Activated T-cell treated with anti-CD3 and anti-CD28 coated beads, Interleukin-2, amount 50 U/mL, for 24 hours (primary cell): ENCODE results near the gene SEMA3A.

ENCODE experiments used
- DNase-seq: peaks from one replicate; pipeline ENCODE4 v3.0.0-alpha.2; 2020
- H3K27ac Mint-ChIP-seq: 2 replicates; pipeline ENCODE4 v1.8.0; 2020; ENCODE audit warnings: mild to moderate bottlenecking, mixed read lengths
- H3K27me3 Mint-ChIP-seq: 2 replicates; pipeline ENCODE4 v1.8.0; 2020; ENCODE audit warnings: mixed read lengths
- H3K36me3 Mint-ChIP-seq: 2 replicates; pipeline ENCODE4 v1.8.0; 2020; ENCODE audit warnings: low read depth, mixed read lengths
- H3K4me1 Mint-ChIP-seq: 2 replicates; pipeline ENCODE4 v1.8.0; 2020; ENCODE audit warnings: low read depth, mixed read lengths
- H3K4me3 Mint-ChIP-seq: 2 replicates; pipeline ENCODE4 v1.8.0; 2020; ENCODE audit warnings: mild to moderate bottlenecking, moderate library complexity, mixed read lengths
- H3K9me3 Mint-ChIP-seq: 2 replicates; pipeline ENCODE4 v1.8.0; 2020; ENCODE audit warnings: mixed read lengths

Gene SEMA3A

GRCh38 chr7:83983606-83984005, 211.0 kb downstream of the SEMA3A start:
- no peaks in the 10 kb centered on the region for H3K27me3 Mint-ChIP-seq

GRCh38 chr7:83976302-83976701, 218.3 kb downstream of the SEMA3A start:
- Mint-ChIP-seq H3K27ac (no peak overlapping the region), H3K27me3 (no peaks in the 10 kb centered on the region), H3K9me3 (no peaks in the 10 kb centered on the region), H3K36me3 (no peaks in the 10 kb centered on the region), H3K4me1 (no peaks in the 10 kb centered on the region), H3K4me3 (no peak overlapping the region)
- no peak for DNase-seq

More at GRCh38 chr7:83983606-83984005, 211.0 kb downstream of the SEMA3A start:
- Mint-ChIP-seq H3K4me1 (no peaks in the 10 kb centered on the region), H3K36me3 (no peaks in the 10 kb centered on the region), H3K27ac (no peak overlapping the region), H3K4me3 (no peak overlapping the region), H3K9me3 (no peaks in the 10 kb centered on the region)
- DNase-seq = no peak

GRCh38 chr7:83970081-83970480, 224.5 kb downstream of the SEMA3A start:
- Mint-ChIP-seq H3K27ac (no peak overlapping the region), H3K9me3 (no peaks in the 10 kb centered on the region), H3K36me3 (no peaks in the 10 kb centered on the region), H3K4me3 (no peak overlapping the region), H3K4me1 (no peaks in the 10 kb centered on the region), H3K27me3 (no peaks in the 10 kb centered on the region)
- DNase-seq = no peak

- no peaks in the 10 kb centered on the region for H3K9me3 Mint-ChIP-seq
- no peaks in the 10 kb centered on the region for H3K4me1 Mint-ChIP-seq
- DNase-seq = no peak
- H3K27ac Mint-ChIP-seq = no peak overlapping the region
- no peaks in the 10 kb centered on the region for H3K36me3 Mint-ChIP-seq
- no peak overlapping the region for H3K4me3 Mint-ChIP-seq
- H3K27me3 Mint-ChIP-seq = no peaks in the 10 kb centered on the region
Observed at GRCh38 chr7:83964318-83964717, 230.3 kb downstream of the SEMA3A start.

- H3K9me3 Mint-ChIP-seq = no peaks in the 10 kb centered on the region
- no peaks in the 10 kb centered on the region for H3K36me3 Mint-ChIP-seq
- H3K4me1 Mint-ChIP-seq = no peaks in the 10 kb centered on the region
- no peak overlapping the region for H3K27ac Mint-ChIP-seq
- no peaks in the 10 kb centered on the region for H3K27me3 Mint-ChIP-seq
- H3K4me3 Mint-ChIP-seq = no peak overlapping the region
- no peak for DNase-seq
Observed at GRCh38 chr7:83957333-83957732, 237.3 kb downstream of the SEMA3A start.

GRCh38 chr7:83956104-83956503, 238.5 kb downstream of the SEMA3A start:
- Mint-ChIP-seq H3K9me3 (no peaks in the 10 kb centered on the region), H3K4me3 (no peak overlapping the region), H3K27ac (no peak overlapping the region), H3K27me3 (no peaks in the 10 kb centered on the region), H3K4me1 (no peaks in the 10 kb centered on the region), H3K36me3 (no peaks in the 10 kb centered on the region)
- DNase-seq = no peak

GRCh38 chr7:83952236-83952635, 242.4 kb downstream of the SEMA3A start:
- H3K4me3 Mint-ChIP-seq = no peak overlapping the region
- no peaks in the 10 kb centered on the region for H3K36me3 Mint-ChIP-seq
- no peak for DNase-seq
- H3K27ac Mint-ChIP-seq = no peak overlapping the region
- no peaks in the 10 kb centered on the region for H3K4me1 Mint-ChIP-seq
- H3K9me3 Mint-ChIP-seq = no peaks in the 10 kb centered on the region
- no peaks in the 10 kb centered on the region for H3K27me3 Mint-ChIP-seq

GRCh38 chr7:83947260-83947659, 247.3 kb downstream of the SEMA3A start:
- Mint-ChIP-seq H3K9me3 (no peaks in the 10 kb centered on the region), H3K36me3 (no peaks in the 10 kb centered on the region), H3K4me1 (no peaks in the 10 kb centered on the region), H3K27ac (no peak overlapping the region), H3K27me3 (peaks cover 2% of the 10 kb centered on the region), H3K4me3 (no peak overlapping the region)
- no peak for DNase-seq

- H3K27ac Mint-ChIP-seq = no peak overlapping the region
- H3K36me3 Mint-ChIP-seq = no peaks in the 10 kb centered on the region
- no peaks in the 10 kb centered on the region for H3K4me1 Mint-ChIP-seq
- no peak overlapping the region for H3K4me3 Mint-ChIP-seq
- DNase-seq = no peak
- peaks cover 2% of the 10 kb centered on the region for H3K27me3 Mint-ChIP-seq
- H3K9me3 Mint-ChIP-seq = no peaks in the 10 kb centered on the region
Observed at GRCh38 chr7:83946801-83947200, 247.8 kb downstream of the SEMA3A start.

- H3K4me3 Mint-ChIP-seq = no peak overlapping the region
- H3K27ac Mint-ChIP-seq = no peak overlapping the region
- H3K9me3 Mint-ChIP-seq = no peaks in the 10 kb centered on the region
- H3K4me1 Mint-ChIP-seq = no peaks in the 10 kb centered on the region
- DNase-seq = no peak
- no peaks in the 10 kb centered on the region for H3K27me3 Mint-ChIP-seq
- H3K36me3 Mint-ChIP-seq = no peaks in the 10 kb centered on the region
Observed at GRCh38 chr7:83941300-83941699, 253.3 kb downstream of the SEMA3A start.

- Mint-ChIP-seq H3K27me3 (no peaks in the 10 kb centered on the region), H3K27ac (no peak overlapping the region), H3K4me3 (no peak overlapping the region), H3K9me3 (no peaks in the 10 kb centered on the region), H3K4me1 (peaks cover 2% of the 10 kb centered on the region), H3K36me3 (no peaks in the 10 kb centered on the region)
- DNase-seq = no peak
Observed at GRCh38 chr7:83937930-83938329, 256.7 kb downstream of the SEMA3A start.

- Mint-ChIP-seq H3K9me3 (no peaks in the 10 kb centered on the region), H3K4me3 (no peak overlapping the region), H3K27ac (no peak overlapping the region), H3K27me3 (no peaks in the 10 kb centered on the region), H3K4me1 (peaks cover 2% of the 10 kb centered on the region), H3K36me3 (no peaks in the 10 kb centered on the region)
- peak; percentile 34 for DNase-seq
Observed at GRCh38 chr7:83936056-83936708, 258.4 kb downstream of the SEMA3A start.

- no peak overlapping the region for H3K27ac Mint-ChIP-seq
- H3K4me1 Mint-ChIP-seq = peaks cover 2% of the 10 kb centered on the region
- no peaks in the 10 kb centered on the region for H3K9me3 Mint-ChIP-seq
- H3K4me3 Mint-ChIP-seq = no peak overlapping the region
- H3K36me3 Mint-ChIP-seq = no peaks in the 10 kb centered on the region
- DNase-seq = no peak
- no peaks in the 10 kb centered on the region for H3K27me3 Mint-ChIP-seq
Observed at GRCh38 chr7:83934118-83934734, 260.4 kb downstream of the SEMA3A start.

- DNase-seq = no peak
- no peaks in the 10 kb centered on the region for H3K27me3 Mint-ChIP-seq
- no peak overlapping the region for H3K4me3 Mint-ChIP-seq
- H3K4me1 Mint-ChIP-seq = peaks cover 2% of the 10 kb centered on the region
- H3K36me3 Mint-ChIP-seq = no peaks in the 10 kb centered on the region
- H3K9me3 Mint-ChIP-seq = no peaks in the 10 kb centered on the region
- H3K27ac Mint-ChIP-seq = no peak overlapping the region
Observed at GRCh38 chr7:83931968-83932367, 262.6 kb downstream of the SEMA3A start.

- Mint-ChIP-seq H3K4me1 (no peaks in the 10 kb centered on the region), H3K9me3 (no peaks in the 10 kb centered on the region), H3K36me3 (no peaks in the 10 kb centered on the region), H3K4me3 (no peak overlapping the region), H3K27ac (no peak overlapping the region), H3K27me3 (no peaks in the 10 kb centered on the region)
- no peak for DNase-seq
Observed at GRCh38 chr7:83930262-83930661, 264.3 kb downstream of the SEMA3A start.
